HG03060 (cell line): ENCODE results near the gene TREM1.
"Not testable (repeated sequence)": the region's sequence is repeated elsewhere in the genome, so short reads cannot be mapped to it uniquely, and the experiment has no call there.

Source experiments
- ATAC-seq: cut with Tn5 transposase; IDR thresholded peaks from one replicate; pipeline ENCODE4 v1.9.1; 2021; ENCODE audit warnings: low read depth, moderate number of reproducible peaks; ENCODE audit not compliant: unreplicated experiment

Gene TREM1

DNA sequence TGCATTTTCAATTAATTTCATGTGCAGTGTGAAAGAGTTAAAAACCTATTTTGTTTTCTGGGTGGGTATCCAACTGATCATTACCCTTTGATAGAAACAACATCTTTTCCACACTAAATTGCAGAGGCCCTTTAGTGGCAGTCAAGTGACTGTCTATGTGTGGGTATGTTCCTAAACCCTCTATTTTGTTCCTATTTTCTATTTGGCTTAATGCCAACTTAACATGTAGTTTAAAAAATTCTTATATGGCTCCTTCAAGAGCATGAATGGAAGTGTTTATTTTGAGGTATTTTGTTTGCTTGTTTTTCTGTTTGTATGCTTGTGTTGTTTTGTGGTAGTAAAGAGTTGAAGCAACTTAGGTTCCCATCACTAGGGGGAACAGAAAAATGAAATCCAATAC lies 19.9 kb downstream of the TREM1 start:
- no peak for ATAC-seq

- no peak for ATAC-seq
These were observed 23.2 kb downstream of the TREM1 start for GRCh38 chr6:41263267-41263666.

DNA sequence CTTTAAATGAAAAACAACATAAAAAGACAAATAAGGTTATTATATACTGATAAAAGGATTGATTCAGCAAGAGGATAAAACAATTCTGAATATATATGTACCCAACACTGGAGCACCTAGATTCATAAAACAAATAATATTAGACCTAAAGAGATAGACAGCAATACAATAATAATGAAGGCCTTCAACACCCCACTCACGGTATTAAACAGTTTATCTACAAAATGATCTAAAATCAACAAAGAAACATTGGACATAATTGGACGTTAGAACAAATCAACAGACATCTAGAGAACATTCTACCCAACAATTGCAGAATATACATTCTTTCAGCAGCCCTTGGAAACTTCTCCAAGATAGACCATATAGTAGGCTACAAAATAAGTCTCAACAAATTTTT lies 24.1 kb downstream of the TREM1 start:
- ATAC-seq: no peak

- no peak for ATAC-seq
These were observed 28.3 kb downstream of the TREM1 start for GRCh38 chr6:41258196-41258493.

DNA sequence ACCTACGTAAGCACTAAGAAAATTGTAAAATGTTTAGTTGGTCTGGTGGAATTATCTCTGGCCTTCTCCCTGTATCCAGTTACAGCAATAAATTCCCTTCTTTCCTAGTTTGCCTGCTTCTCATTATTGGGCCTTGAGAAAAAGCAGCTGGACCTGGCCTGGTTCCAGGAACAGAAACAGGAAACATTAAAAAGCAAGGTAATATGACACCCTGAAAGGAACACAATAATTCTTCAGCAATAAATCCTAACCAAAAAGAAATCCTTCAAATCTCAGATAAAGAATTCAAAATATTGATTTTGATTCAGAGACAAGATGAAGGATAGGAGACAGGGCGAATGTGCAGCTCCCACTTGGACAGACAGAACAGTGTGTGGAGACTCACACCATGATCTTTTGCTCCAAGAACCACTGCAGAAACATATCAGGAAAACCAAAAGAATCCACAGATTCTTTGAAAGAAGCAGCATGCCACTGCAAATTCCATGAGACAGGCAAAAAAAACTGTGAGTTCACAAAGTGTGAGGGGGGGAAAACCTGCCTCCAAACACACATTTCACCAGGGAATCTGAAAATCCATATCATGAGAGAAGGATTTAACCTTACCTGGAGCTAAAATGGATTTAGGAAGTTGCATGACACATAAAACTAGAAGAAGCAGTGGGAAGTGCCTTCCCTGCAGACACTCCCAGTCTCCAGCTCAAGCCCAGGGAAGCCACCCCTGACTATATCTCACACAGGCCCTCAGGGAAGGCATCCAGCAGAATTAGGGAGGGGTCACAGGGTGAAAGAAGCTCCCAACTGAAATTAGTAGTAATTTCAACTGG lies 28.9 kb downstream of the TREM1 start:
- no peak for ATAC-seq

DNA sequence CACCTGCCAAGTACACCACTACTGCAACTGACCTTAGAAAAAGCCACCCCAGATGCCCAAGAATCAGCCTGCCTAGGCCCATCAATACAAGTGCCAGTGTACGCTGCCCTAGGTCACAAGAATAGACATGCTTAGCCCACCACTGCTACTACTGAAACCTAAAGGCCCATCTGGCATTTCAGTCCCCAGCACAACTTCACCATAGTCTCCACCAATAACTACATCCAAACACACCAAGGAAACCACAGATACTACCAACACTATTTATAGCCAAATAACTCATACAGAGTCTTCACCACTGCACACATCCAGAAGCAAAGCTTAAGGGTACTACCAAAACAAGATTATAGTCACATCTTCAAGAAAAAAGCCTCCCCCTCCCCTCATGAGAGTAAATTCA lies 30.1 kb downstream of the TREM1 start:
- no peak for ATAC-seq

DNA sequence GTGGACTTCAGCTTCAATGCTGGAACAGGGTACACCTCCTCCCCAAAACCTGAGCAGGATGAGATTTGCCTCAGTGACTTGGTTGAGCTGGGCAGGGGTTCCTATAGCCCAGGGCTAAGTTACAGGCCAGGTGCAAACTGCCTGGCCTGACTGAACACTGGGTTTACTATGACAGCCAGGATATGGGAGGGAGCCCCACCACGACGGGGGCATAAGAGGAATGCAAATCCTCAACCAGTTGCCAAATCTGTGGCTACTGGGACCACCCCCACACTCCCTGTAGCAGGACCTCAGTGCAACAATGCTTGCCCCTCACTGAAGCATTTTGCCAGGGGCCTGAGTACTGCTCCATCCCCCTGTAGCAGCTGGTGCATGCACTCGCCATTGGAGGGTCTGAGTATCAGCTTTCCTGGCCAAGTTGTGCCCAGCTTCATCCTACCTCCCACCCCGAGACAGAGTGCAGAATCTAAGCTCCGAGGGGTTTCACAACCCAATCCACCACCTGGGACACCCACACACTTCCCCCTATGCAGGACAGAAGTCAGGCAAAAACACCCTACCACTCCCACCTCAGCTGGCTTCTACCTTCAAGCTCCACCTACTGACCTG lies 30.7 kb downstream of the TREM1 start:
- no peak for ATAC-seq

GRCh38 chr6:41255110-41255509 lies 31.4 kb downstream of the TREM1 start:
- no peak for ATAC-seq

- no peak for ATAC-seq
These were observed 33.9 kb downstream of the TREM1 start for GRCh38 chr6:41252401-41253169.

GRCh38 chr6:41247882-41248705 lies 38.4 kb downstream of the TREM1 start:
- ATAC-seq: no peak

DNA sequence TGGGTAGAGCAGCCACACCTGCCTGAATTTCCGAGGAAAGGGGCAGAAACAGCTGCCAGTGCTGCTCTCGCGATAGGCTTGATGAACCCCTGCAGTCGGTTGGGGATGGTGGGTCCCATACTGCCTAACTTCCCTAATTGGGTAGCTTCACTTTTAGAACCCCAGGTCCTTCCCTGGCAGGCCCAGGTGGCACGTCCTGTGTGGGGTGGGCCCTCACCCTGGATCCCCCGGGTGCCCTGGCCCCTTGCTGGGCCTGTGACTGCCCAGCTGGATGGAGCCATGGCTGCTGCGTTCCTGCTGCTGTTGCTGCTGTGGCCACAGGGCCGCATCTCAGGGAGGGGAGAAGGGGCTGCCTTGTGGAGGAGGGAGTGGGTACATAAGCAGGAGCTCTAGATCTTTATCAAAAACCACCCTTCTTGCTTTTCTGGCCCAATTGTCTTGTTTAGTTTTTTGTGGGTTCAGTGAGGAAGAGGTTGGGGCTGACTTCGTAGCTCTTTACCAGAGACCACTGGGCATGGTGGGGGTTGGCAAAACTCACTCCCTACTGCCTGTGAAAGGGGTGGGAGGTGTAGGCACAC lies 39.1 kb downstream of the TREM1 start:
- no peak for ATAC-seq

GRCh38 chr6:41246529-41246928 lies 40.0 kb downstream of the TREM1 start:
- not testable (repeated sequence) for ATAC-seq

DNA sequence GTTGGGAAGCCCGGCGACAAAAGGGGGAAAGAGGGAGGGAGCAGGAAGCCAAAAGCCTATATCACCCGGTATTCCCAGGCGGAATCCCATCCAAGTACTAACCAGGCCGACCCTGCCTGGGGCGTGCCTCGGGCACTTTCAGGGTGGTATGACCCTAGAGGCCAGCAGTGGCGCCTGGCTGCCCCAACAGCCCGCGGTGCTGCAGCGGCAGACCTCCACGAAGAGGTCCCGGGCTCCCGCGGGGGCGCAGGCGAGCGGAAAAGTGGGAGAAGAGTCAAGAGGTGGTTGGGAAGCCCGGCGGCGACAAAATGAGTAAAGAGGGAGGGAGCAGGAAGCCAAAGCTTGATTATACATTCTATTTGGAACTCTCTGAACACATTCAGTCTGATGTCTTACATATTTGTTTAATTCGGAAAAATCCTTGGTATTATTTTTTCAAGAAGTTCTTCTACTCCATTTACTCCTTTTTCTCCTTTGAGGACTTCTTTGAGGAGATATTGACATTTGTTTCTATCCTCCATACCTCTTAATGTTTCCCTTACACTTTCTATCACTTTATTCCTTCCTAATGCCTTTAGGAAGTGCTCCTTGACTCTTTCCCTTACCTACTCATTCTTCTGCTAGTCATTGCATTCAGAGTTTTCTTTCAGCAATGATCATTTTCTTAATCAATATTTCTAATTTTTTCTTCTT lies 46.9 kb downstream of the TREM1 start:
- ATAC-seq: no peak

DNA sequence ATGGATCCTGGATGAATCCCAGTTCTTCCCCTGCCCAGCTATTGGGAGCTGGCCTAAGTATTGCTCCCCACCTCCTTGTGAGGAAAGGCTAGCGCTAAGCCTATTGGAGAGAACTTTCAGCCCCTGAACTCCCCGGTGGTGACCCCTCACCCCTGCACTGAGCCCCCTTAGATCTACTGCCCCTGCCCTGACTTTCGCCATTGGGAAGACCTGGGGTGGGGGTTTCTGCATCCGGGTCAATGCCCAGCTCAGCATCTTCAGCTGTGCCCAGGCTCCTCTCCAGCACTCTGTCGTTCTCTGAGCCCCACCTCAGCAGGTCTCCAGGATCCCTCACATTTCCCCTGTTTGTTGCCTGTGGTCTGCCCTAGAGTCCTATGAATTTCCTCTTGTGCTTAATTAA lies 49.4 kb downstream of the TREM1 start:
- ATAC-seq: no peak

- no peak for ATAC-seq
These were observed 50.2 kb downstream of the TREM1 start for GRCh38 chr6:41236276-41236675.

- no peak for ATAC-seq
These were observed 53.8 kb downstream of the TREM1 start for GRCh38 chr6:41232667-41233066.

DNA sequence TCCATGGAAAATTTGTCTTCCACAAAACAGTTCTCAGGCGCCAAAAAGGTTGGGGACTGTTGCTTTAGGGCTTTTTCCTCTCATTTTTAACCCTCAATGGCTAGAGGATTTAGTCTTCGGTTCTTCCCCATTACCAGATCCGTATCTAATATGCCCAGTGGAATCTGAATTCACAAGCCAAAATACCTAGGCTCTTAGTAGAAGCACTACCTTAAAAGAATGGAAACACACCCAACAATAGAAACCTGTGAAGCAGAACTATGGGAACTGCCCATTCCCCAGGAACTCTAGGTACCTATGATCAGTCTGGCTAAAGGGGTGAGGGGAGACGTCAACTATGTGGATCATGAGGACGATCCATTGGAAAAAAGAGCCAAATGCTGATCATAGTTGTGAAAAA lies 55.2 kb downstream of the TREM1 start:
- ATAC-seq: no peak

GRCh38 chr6:41229721-41230120 lies 56.8 kb downstream of the TREM1 start:
- no peak for ATAC-seq

GRCh38 chr6:41228616-41229015 lies 57.9 kb downstream of the TREM1 start:
- ATAC-seq: no peak

GRCh38 chr6:41228096-41228495 lies 58.4 kb downstream of the TREM1 start, which contains the start of gene TREML4:
Gene TREML4, plus strand, starts transcription at chr6:41228349. Its CDS starts 79 bp downstream, at chr6:41228428.
- ATAC-seq: no peak
